RPMI8226 (cell line): ENCODE results near the gene RASSF3.

Source experiments
- DNase-seq: peaks from one replicate; pipeline ENCODE4 v3.0.0-alpha.2; 2015

The RASSF3 gene

GRCh38 chr12:64736771-64737170 lies 126.5 kb downstream of the RASSF3 start:
- no peak for DNase-seq

DNA sequence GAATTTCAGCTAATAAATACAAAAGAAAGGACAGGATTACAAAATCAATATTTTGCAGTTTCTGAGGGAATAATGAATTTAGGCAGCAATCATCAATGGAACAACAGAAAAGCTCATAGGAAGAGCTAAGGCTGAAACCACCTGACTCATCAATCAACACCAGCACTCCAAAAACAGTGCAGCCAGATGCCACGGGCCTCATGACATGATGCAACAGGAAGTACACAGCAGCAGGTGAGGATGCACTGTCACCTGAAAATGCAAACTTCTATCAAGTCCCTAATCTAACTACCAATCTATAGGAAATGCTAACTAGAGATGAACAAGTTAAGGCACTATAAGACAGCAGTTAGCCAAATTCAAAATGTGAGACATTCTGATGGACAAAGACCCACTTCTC lies 127.2 kb downstream of the RASSF3 start:
- peak; percentile 70 for DNase-seq

GRCh38 chr12:64739778-64740177 lies 129.5 kb downstream of the RASSF3 start:
- DNase-seq: no peak

GRCh38 chr12:64740646-64741045 lies 130.4 kb downstream of the RASSF3 start:
- DNase-seq: no peak

- no peak for DNase-seq
Measured at GRCh38 chr12:64742416-64742815, 132.1 kb downstream of the RASSF3 start.

- DNase-seq: no peak
Measured at GRCh38 chr12:64743206-64743605, 132.9 kb downstream of the RASSF3 start.

- DNase-seq: no peak
Measured at GRCh38 chr12:64744422-64745258, 134.3 kb downstream of the RASSF3 start.

- DNase-seq: no peak
Measured at GRCh38 chr12:64745259-64745807, 135.0 kb downstream of the RASSF3 start.

GRCh38 chr12:64745980-64746379 lies 135.7 kb downstream of the RASSF3 start:
- DNase-seq: no peak

DNA sequence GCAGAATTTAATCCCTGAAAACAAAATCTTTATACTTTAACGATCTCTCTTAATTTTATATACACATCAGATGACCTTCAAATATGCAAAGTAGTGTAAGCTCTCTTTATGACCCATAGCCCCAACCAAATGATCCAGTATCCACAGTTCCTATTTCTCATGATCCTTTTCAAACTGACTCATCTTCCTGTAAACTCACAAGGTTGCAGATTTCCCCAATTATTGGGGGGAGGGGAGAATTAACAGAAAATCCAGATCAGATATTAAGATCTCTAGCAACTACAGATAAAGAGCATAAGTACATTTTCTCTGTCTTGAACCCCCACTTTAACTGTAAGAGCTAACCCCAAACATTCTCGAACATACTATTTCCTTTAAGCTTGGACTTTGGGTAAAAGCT lies 136.4 kb downstream of the RASSF3 start:
- no peak for DNase-seq
